Vagina (tissue), 2 donors: ENCODE data around the gene ECE1. TPM values are rescaled to one million over a fixed set of nuclear protein-coding genes. Genes with fewer than 3 reads are reported as not detected.
"Not testable (repeated sequence)": the region's sequence is repeated elsewhere in the genome, so short reads cannot be mapped to it uniquely, and the experiment has no call there.

Experiments
- DNase-seq, 2 donors: peaks; one replicate each; pipeline ENCODE4 v3.0.0-alpha.2; 2017; ENCODE audit errors: extremely low spot score in 2 of 2
- H3K27ac ChIP-seq: fragments of 200-600 bp; sonication (generic); one replicate; pipeline ENCODE4 v1.5.1; 2019
- H3K27me3 ChIP-seq: fragments of 200-600 bp; sonication (generic); one replicate; pipeline ENCODE4 v1.5.1; 2019
- H3K36me3 ChIP-seq, 2 donors: fragments of 200-600 bp; sonication (generic); one replicate each; pipeline ENCODE4 v1.5.1; 2017 to 2019
- H3K4me1 ChIP-seq: fragments of 200-600 bp; sonication (generic); one replicate; pipeline ENCODE4 v1.5.1; 2019
- H3K4me3 ChIP-seq, 2 donors: fragments of 200-600 bp; sonication (generic); 1 replicate in 1 of 2; 2 replicates in 1 of 2; pipeline ENCODE4 v1.5.1; 2016 to 2019
- H3K9me3 ChIP-seq: fragments of 200-600 bp; sonication (generic); one replicate; pipeline ENCODE4 v1.5.1; 2019
- CTCF ChIP-seq, 3 experiments: fragments of 450-650 bp in 2 of 3; fragments of 200-600 bp in 1 of 3; sonication (generic) in 1 of 3; IDR thresholded peaks; one replicate each; pipeline ENCODE4 v1.5.1; 2017 to 2019; ENCODE audit warnings: antibody characterized with exemption in 3 of 3, mild to moderate bottlenecking in 2 of 3, moderate library complexity in 2 of 3
- POLR2A ChIP-seq, 2 donors: fragments of 450-650 bp; IDR thresholded peaks; one replicate each; pipeline ENCODE4 v1.6.1; 2017; ENCODE audit warnings: antibody characterized with exemption in 2 of 2, mild to moderate bottlenecking in 2 of 2, moderate library complexity in 2 of 2
- POLR2AphosphoS5 ChIP-seq, 2 donors: sonication (generic); formaldehyde crosslinking; IDR thresholded peaks; one replicate each; pipeline ENCODE4 v1.9.0; 2017; ENCODE audit warnings: antibody characterized with exemption in 2 of 2, mild to moderate bottlenecking in 2 of 2, low read depth in 1 of 2; ENCODE audit not compliant: insufficient read depth in 1 of 2
- intact Hi-C: fragments of 100-400 bp; cut with DNase I; formaldehyde crosslinking; loops from one replicate; pipeline ENCODE4 v1.15.1; 2023
- total RNA-seq: library from RNA; depleted of rRNA; stranded (reverse); fragments of >200 nt; gene quantifications from one replicate; pipeline ENCODE4 v1.2.3, GENCODE V29; 2016

ECE1 gene
- total RNA-seq, 1 donor from 2014 or later, result 93.8 TPM

- Histone ChIP-seq H3K27ac (no peak overlapping the region), H3K9me3 (no peaks in the 10 kb centered on the region), H3K36me3 (no peaks in the 10 kb centered on the region), H3K4me3 (no peak overlapping the region), H3K27me3 (no peaks in the 10 kb centered on the region), H3K4me1 (no peaks in the 10 kb centered on the region)
- DNase-seq, result no peak
- TF ChIP-seq CTCF (IDR thresholded peaks at IDR 0.05) (no peak), POLR2A (IDR thresholded peaks at IDR 0.05) (no peak), POLR2AphosphoS5 (IDR thresholded peaks at IDR 0.05; ENCODE audit: insufficient read depth in 1 of 2, low read depth in 1 of 2) (no peak)
- intact Hi-C loops, result no loop called here
These were observed 78.1 kb downstream of the ECE1 start for GRCh38 chr1:21212126-21212525.

GRCh38 chr1:21208137-21208700, 82.0 kb downstream of the ECE1 start:
- H3K27ac ChIP-seq, intact Hi-C loops, DNase-seq, H3K9me3 ChIP-seq, H3K36me3 ChIP-seq, H3K4me1 ChIP-seq, H3K27me3 ChIP-seq, H3K4me3 ChIP-seq: not testable (repeated sequence)

- Histone ChIP-seq H3K4me1 (no peaks in the 10 kb centered on the region), H3K36me3 (no peaks in the 10 kb centered on the region), H3K27ac (no peak overlapping the region), H3K9me3 (no peaks in the 10 kb centered on the region), H3K4me3 (no peak overlapping the region), H3K27me3 (no peaks in the 10 kb centered on the region)
- no peak for DNase-seq
- TF ChIP-seq CTCF (IDR thresholded peaks at IDR 0.05) (no peak), POLR2A (IDR thresholded peaks at IDR 0.05) (no peak), POLR2AphosphoS5 (IDR thresholded peaks at IDR 0.05; ENCODE audit: insufficient read depth in 1 of 2, low read depth in 1 of 2) (no peak)
- intact Hi-C loops, result no loop called here
These were observed 84.1 kb downstream of the ECE1 start for GRCh38 chr1:21206117-21206516.

- Histone ChIP-seq H3K27me3 (no peaks in the 10 kb centered on the region), H3K9me3 (no peaks in the 10 kb centered on the region), H3K36me3 (no peaks in the 10 kb centered on the region), H3K4me1 (no peaks in the 10 kb centered on the region), H3K4me3 (no peak overlapping the region), H3K27ac (no peak overlapping the region)
- no peak for TF ChIP-seq CTCF (IDR thresholded peaks at IDR 0.05)
- TF ChIP-seq POLR2A (IDR thresholded peaks at IDR 0.05), result no peak
- no peak for DNase-seq
- intact Hi-C loops, result no loop called here
These were observed 84.8 kb downstream of the ECE1 start for GRCh38 chr1:21205416-21205815.

GRCh38 chr1:21201650-21202049, 88.6 kb downstream of the ECE1 start:
- TF ChIP-seq POLR2AphosphoS5 (IDR thresholded peaks at IDR 0.05; ENCODE audit: insufficient read depth in 1 of 2, low read depth in 1 of 2), result no peak
- no peak for TF ChIP-seq CTCF (IDR thresholded peaks at IDR 0.05)
- no peak for TF ChIP-seq POLR2A (IDR thresholded peaks at IDR 0.05)
- intact Hi-C loops, result no loop called here
- no peak overlapping the region for H3K4me3 ChIP-seq

GRCh38 chr1:21201238-21201637, 89.0 kb downstream of the ECE1 start:
- intact Hi-C loops, DNase-seq, H3K27me3 ChIP-seq, H3K4me1 ChIP-seq, H3K4me3 ChIP-seq, H3K9me3 ChIP-seq, H3K27ac ChIP-seq, H3K36me3 ChIP-seq: not testable (repeated sequence)

More at GRCh38 chr1:21201650-21202049, 88.6 kb downstream of the ECE1 start:
- Histone ChIP-seq H3K9me3 (no peaks in the 10 kb centered on the region), H3K27ac (no peak overlapping the region), H3K36me3 (no peaks in the 10 kb centered on the region), H3K27me3 (no peaks in the 10 kb centered on the region), H3K4me1 (no peaks in the 10 kb centered on the region)
- DNase-seq, result no peak
